GM19351 (cell line): ENCODE measurements around the gene OSTF1.
A peak's percentile ranks its signal among the peaks of the same experiment; 100 is the strongest.

ENCODE experiments used
- ATAC-seq: cut with Tn5 transposase; IDR thresholded peaks from one replicate; pipeline ENCODE4 v1.9.1; 2021; ENCODE audit warnings: mild to moderate bottlenecking, moderate library complexity; ENCODE audit not compliant: unreplicated experiment

The OSTF1 gene

DNA sequence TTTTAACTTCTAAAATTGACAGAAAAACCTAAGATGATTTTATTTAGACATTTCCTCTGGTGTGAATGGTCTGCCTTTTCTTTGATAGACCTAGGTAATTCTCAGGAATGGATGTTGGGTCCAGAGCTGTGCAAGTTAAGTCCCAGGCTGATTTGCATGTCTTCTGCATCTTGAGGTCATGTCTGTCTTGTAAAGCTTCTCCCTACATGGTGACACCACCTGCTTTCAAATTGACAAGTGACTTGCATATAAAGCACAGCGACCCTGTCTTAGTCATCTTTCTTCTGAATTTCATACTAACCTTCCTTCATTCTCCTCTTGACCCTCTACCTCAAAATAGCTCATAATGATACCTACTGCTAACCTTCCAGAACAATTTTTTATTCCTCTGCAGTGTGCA is 29.2 kb downstream of the OSTF1 start:
- no peak for ATAC-seq

DNA sequence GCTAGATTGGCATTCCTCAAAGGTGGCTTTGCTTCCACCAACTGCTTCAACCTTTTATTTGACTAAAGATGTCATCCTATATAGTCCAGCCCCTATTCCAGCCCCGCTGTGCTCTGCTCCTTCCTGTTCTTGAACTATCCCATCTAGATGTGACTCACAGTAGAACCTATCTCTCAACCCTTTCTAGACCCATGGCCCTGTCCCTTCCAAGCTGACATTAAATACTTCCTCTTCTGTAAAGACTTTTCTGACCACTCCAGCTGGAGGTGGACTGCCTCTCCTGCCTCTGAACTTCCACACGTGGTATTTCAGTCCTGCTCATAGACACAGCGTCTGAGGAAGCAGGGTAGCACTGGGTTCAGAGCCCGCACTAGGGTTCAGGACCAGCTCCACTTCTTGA is 32.4 kb downstream of the OSTF1 start:
- ATAC-seq = no peak

DNA sequence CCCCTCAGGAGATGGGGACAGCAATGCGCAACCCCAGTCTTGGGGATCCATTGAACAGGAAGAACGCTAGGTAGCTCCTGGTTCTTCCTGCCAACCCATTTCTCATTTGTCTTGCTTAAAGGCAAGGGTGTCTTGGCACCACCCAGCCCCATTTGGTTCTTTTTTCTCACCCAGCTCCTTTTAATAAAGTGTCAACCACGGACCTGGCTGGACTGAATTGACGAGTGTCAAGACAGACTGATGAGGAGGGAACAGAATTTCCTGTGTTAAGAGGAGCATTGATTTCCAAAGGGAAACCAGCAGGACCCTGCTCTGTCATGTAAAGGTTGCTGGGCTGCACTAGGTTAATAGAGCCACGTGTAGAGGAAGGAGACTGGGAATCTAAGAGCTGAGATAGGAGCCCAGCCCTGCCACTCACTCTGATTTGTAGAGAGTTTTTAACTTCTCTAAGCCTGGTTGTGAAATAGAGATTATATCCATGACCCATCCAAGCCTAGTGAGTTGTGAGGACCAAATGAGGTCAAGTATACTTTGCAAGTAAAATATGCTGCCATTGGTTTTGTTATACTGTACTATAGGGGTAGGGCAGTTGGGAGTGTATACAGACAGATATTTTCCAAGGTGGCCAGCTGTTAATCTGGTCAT is 33.7 kb downstream of the OSTF1 start:
- no peak for ATAC-seq

DNA sequence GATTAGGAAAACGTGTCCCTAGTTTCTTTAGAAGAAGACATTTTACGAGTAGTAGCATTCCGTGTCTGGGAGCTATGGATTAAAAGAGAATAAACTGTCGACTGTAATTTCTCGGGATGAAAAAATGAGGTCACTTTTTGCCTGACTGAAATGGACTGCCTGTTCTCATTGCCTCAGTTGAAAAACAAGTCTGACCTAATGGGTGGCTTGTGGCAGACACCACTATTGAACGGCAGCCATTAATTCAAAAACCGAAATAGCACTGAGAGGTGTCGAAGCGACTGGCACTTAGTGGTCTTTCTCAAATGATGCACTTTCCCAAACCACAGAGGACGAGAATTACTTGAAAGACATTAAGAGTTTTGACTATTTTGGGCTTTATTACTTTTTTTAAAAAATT is 35.4 kb downstream of the OSTF1 start:
- ATAC-seq = no peak

DNA sequence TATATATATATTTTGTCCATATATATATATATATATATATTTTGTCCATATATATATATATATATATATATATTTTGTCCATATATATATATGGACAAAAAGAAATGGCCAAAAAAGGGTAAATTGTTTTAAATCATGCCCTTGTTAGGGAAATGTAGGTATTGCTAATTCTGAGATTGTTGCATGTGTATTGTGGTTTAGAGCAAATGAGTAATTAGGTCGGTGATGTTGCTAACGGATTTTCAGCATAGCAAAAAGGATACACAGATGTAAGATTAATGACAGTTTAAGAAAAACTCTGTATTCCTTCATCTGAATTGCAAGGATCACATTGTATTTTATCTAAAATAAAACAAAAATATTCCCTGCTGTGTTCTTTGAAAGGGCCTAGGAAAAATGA is 40.2 kb downstream of the OSTF1 start:
- no peak for ATAC-seq

DNA sequence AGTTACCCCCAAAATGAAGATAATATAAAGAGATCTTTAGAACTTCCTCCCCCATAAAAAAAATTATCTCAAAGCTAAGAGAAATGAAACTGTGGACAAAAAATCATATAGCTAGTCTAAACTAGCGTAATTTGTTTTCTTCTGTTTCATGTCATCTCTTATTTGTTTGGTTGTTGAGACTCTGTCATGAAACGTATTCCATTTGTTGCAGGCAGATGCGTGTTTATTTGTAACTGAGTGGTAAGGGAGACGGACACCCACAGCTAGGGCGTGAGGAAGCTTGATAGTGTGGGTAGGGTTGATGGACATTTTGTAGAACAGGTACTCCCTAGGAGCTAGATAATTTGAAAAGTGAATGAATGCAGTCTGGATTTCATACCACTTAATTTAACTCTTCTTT is 41.9 kb downstream of the OSTF1 start:
- no peak for ATAC-seq

DNA sequence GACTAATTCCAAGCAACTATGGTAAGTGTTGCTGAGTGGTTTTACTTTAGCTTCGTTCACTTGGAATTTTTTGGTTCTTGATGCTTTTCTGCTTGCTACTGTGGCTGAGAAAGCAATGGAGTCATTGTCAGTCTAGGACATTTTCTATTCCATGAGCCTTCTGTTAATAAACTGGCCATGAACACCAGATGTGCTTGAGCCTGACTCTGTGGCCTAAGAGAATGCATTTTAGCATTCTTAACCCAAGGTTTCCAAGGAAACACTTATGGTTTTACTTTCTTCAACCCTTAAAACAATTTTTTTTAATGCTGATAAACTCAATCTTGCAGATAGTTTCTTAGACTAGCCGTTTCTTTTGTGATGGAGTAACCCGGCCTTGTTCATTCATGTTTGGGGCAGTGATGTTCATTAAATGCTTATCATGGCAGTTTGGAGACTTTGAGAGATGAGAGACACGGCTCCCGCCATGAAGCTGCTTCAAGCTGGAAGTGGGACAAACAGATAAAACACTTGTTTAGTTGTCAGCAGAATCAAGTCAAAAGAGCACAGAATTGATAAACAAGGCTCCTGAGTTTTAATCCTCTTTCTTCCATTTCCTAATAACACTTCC is 42.4 kb downstream of the OSTF1 start:
- no peak for ATAC-seq

DNA sequence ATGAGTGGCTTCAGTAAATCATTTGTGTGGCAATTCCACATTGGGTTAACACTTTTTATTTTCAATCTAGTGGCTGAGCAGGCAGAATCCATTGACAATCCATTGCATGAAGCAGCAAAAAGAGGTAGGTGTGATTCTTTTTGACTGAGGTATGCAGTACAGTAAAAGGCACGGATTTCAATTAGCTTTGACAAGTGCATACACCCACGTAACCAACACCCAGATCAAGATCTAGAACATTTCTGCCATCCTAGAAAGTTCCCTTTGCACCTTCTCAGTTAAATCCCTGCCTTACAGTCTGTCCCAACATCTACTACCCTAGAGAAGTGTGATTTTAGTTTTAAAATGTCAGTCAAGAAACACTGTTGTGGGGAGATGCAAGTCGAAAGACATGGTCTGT is 43.4 kb downstream of the OSTF1 start:
- no peak for ATAC-seq

DNA sequence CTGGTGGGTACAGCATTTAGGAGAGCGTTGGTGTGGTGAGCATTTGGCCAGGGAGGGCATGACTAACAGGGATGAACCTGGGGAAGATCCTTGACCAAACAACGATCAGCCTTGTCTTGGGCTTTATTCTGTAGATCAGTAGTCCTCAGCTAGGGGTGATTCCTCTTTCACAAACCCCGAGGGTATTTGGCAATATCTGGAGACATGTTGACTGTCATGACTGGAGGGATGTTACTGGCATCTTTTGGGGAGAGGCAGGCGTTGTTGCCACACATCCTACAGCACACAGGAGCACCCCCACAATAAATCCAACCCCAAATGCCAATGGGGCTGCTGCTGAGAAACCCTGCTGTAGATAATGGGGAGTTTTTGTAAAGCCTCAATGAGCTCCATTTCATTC is 43.9 kb downstream of the OSTF1 start:
- ATAC-seq = no peak

DNA sequence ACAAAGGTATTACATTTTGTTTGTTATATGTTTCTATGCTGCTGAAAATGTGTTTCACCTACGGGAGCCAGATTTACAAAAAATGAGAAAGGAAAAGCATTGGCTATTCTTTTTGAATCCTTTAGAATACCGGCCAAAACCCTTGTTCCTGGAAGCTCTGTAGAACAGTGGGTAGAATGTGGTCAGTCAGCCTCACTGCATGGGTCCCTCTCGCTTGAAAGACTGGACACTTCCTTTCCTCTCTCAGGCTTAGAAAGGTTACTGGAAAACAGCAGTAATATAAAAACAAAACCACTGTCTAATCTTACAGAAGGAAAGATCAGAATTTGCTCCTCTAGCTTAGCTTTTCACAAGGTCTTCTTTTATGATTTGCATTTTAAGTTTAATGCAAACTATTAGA is 45.1 kb downstream of the OSTF1 start:
- no peak for ATAC-seq

DNA sequence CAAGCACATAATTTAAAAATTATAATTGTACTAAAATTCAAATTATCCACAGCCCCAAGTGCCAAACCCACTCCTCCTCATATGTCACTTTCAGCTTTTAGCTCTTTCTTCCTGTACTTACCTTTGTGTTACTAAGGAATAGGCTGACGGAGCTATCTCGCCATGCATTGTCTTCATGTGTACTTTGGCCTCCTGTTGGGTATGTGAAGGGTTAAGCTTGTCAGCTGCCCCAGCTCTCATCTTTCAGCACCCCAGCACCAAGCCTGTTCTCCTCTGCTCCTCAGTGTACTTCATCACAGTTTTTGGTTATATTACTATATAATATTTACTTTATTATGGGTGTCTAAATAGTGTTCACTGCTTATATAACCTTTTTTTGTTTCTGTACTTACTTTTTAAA is 46.2 kb downstream of the OSTF1 start:
- ATAC-seq = no peak

DNA sequence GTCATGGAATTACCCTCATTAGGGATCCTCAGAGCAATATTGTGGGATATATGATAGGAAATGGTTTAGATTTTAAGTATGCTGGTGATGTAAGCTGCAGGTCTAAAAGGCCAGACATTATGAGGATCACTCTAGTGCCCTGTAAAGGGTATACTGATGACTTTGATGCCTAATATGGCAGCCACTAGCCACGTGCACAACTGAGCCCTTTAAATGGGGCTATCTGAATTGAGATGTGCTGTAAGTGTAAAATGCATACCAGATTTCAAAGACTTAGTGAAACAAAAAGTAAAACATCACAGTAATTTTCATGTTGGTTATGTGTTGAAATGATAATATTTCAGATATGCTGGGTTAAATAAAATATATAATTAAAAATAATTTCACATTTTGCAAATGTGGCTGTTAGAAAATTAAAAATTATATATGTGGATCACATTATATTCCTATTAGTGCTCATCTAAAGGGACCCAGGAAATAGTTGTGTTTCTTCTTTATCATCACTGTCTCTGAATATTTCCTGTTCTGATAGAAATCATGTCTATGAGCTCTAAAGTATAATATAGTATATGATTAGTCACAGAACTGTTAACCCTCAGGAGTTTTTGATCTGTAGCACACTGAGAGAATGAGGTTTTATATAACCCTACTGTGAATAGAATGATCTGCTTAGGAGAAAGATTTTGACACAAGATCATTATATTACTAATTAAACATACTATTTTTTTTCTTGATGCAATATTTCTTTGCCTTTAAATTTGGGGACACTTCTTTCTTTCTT is 50.1 kb downstream of the OSTF1 start:
- no peak for ATAC-seq

DNA sequence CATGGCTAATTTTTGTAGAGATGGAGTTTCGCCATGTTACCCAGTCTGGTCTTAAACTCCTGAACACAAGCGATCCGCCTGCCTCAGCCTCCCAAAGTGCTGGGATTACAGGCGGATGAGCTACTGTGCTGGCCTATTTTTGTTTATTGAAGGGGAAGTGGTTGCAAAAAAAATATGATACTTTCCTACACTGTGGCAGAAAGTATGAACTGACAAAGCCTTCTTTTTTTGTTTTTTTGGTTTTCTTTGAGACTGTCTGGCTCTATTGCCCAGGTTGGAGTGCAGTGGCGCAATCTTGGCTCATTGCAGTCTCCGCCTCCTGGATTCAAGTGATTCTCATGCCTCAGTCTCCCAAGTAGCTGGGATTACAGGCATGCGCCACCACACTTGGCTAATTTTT is 50.9 kb downstream of the OSTF1 start:
- ATAC-seq = no peak

DNA sequence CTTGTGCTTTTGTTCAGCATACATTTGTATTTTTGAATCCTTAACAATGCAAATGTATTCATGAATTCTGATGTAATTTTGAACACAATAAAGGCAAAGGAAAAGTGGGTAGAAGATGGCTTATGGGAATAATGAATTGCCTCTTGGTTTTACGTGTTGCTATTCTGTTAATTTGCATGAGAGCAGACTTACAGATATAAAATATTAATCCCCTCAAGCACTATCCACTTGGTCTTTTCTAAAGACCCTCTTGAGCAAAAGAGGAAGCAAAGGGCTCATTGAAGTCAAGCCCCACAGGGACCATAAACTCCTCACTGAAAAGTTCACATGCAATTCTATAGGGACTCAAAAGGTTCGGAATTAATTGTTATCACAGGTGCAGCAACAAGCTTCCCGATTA is 51.9 kb downstream of the OSTF1 start:
- no peak for ATAC-seq

DNA sequence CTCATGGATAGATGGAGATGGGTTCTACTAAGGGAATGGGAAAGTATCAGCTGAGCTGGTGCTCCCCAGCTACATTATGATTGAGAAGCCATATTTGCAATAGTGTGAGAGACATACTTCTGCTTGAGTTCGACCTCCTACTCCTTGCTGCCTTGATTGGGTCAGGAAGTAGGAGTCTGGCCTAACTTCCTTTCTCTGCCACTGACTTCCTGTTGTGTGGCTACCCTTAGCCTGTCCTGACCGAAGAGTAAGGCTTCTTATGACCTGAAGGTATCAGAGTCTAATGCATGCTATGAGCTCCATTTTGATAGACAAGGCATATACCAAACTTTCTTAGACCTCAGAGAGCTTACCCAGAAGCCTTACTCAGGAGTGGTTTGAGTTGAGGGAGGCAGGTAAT is 53.9 kb downstream of the OSTF1 start:
- ATAC-seq = no peak

DNA sequence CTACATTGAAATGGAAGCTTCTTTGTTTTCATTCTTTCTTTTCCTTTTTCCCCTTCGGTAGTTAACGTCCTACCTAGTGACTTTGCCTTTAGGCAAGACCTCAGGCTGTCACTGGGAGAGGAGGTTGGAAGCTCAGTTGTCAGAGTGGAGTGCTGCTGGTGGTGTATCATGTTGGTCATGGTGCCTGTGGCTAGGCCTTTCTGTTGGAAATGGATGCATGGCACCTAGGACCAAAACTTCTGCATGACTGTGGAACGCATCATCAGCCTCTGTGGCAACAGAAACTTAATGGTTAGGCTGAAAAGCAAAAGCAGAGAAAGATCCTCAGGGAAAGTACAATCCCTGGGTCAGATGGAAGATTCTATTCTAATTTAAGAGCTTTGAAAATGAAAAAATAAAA is 57.9 kb downstream of the OSTF1 start:
- ATAC-seq = no peak

DNA sequence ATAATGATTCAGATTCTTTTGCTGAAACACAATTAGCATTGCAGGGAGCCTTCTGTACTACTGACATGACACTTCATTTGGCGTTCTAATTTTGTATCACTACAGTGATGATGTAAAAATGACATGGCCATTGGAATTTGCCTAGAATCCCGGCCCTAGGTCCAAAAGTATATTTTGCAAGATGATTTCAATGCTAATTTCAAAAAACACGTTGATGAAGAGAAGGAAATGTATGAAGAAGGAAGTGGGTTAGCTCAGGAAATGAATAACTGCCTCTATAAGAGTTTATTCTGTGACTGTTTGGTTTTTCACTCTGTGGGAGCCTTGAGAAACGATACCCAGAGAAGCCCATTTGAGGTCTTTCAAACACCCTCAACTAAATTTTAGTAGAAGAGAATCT is 59.3 kb downstream of the OSTF1 start:
- peak; percentile 70 for ATAC-seq

DNA sequence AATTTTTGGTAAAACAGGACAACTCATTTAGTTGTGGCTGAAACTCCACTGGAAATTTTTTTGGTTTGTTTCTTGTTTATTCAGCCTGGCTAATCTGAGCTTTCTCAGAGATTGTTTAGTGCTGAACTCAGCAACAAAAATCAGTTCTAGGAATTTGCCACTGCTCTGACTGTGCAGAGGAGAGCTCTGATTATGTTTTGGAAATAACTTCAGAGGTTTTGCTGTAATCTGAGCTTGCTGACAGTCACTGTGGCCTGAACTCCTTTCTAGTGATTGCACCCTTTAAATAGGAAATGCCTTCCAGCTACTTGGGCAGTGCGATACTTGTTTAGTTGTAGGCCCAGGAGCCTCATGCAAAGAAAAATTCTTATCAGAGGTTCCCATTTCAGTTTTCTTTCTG is 60.2 kb downstream of the OSTF1 start:
- no peak for ATAC-seq

DNA sequence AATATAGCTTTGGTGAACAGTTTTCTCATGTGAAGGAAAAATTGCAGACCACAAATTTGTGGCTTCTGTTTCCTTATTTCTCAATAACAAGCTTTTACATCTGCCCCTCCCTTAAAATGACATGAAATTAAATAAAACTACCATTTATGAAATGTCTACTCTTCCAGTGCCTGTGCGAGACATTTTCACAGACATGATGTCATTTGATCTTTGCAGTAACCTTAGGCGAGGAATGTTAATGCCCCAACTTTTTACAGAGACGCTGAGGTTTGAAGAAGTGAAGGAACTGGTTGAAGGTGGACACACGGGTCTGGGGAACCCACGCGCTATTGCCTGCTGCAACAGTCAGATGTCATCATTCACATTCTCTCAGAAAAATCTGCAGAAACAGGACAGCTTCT is 61.5 kb downstream of the OSTF1 start:
- no peak for ATAC-seq

DNA sequence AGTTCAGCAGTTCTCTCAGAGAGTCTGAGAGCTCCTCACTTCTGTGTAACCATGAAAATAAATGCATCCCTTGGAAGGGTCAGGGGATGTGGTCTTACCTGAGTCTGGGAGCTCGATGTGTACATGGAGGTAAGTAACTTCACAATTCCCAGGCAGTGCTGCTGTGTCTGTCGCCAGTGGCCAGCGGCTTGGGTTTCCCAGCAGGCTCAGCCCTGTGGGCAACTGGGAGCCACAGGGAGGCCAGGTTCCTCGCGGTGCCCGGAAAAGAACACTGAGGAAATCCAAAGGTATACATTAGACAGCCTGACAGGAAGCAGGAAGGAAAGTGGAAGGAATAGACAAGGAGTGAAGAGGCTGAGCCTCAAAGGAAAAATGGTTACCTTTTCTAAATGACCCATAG is 62.2 kb downstream of the OSTF1 start:
- ATAC-seq = no peak

DNA sequence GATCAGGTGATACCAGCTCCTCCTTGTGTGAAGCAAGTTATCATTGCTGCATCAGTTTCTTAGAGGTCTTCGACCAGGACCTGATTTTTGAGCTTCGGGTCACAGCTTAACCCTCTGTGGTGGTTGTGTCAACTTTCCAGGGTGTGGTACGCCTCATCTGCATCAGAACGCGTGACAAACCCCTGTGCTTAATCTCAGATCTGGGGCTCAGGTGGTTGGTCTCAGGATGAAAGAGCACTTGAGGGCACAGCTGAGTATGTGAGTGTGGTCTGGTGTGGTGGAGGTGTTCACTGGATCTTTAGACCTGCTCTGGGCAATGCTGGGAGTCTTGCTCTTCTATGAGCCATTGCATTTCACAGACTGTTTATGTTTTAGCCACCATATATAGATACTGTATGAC is 64.1 kb downstream of the OSTF1 start:
- no peak for ATAC-seq

DNA sequence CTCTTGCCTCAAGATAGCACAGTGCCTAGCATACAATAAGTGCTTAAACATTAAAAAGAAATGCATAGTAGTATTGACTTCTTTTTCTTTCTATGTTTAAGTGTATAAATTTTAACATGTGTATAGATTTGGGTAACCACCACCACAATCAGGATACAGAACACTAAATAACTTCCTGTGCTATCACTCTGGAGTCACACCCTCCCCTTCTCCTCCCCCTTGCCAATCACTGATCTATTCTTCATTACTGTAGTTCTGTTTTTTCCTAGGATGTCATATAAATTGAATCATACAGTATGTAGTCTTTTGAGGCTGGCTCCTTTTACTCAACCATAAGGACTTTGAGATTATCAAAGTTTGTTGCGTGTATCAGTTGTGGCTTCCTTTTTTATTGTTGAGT is 68.5 kb downstream of the OSTF1 start:
- no peak for ATAC-seq
